SU-DHL-6 (cell line): ENCODE results near the gene ACTC1.

Source experiments
- H2AFZ ChIP-seq: fragments of 200-600 bp; sonication (generic); 2 replicates; pipeline ENCODE4 v1.6.1; 2014; ENCODE audit warnings: low read depth, mild to moderate bottlenecking, moderate library complexity, mixed read lengths, antibody characterized with exemption, low read length; ENCODE audit not compliant: severe bottlenecking
- H3F3A ChIP-seq: fragments of 200-600 bp; shearing (Covaris generic); 2 replicates; pipeline ENCODE4 v1.6.0; 2016; ENCODE audit warnings: antibody characterized with exemption, mild to moderate bottlenecking; ENCODE audit not compliant: insufficient read depth
- H3K27ac ChIP-seq: fragments of 200-600 bp; sonication (generic); 2 replicates; pipeline ENCODE4 v1.5.1; 2016; ENCODE audit warnings: low read depth, mild to moderate bottlenecking, low read length, moderate library complexity, mixed read lengths
- H3K27me3 ChIP-seq: fragments of 200-600 bp; sonication (generic), shearing (Covaris generic); 2 replicates; pipeline ENCODE4 v1.6.0; 2014; ENCODE audit warnings: mild to moderate bottlenecking, low read length
- H3K36me3 ChIP-seq: fragments of 200-600 bp; sonication (generic); 2 replicates; pipeline ENCODE4 v1.6.1; 2014; ENCODE audit warnings: mild to moderate bottlenecking, low read length, mixed read lengths
- H3K4me2 ChIP-seq: fragments of 300-600, 200-600 bp; shearing (Covaris generic), sonication (generic); 2 replicates; pipeline ENCODE4 v1.6.0; 2014; ENCODE audit warnings: low read length, low read depth, mild to moderate bottlenecking; ENCODE audit not compliant: poor library complexity, severe bottlenecking
- H3K4me3 ChIP-seq: fragments of 200-600 bp; sonication (generic); 2 replicates; pipeline ENCODE4 v1.5.1; 2014; ENCODE audit warnings: antibody characterized with exemption, low read length, mild to moderate bottlenecking, mixed read lengths; ENCODE audit not compliant: insufficient read depth, poor library complexity, severe bottlenecking
- H3K79me2 ChIP-seq: fragments of 200-600 bp; sonication (generic); 2 replicates; pipeline ENCODE4 v1.6.1; 2014; ENCODE audit warnings: mild to moderate bottlenecking, low read length, moderate library complexity; ENCODE audit not compliant: insufficient read depth
- H3K9ac ChIP-seq: fragments of 200-600 bp; sonication (generic); 2 replicates; pipeline ENCODE4 v1.7.0; 2014; ENCODE audit warnings: mild to moderate bottlenecking, low read length
- H3K9me2 ChIP-seq: fragments of 200-600 bp; sonication (generic); replicated peaks from 2 replicates; pipeline ENCODE4 v1.6.1; 2014; ENCODE audit warnings: low read length; ENCODE audit not compliant: insufficient read depth
- H3K9me3 ChIP-seq: fragments of 200-600 bp; sonication (generic); 2 replicates; pipeline ENCODE4 v1.6.1; 2014; ENCODE audit warnings: low read length, mixed read lengths; ENCODE audit not compliant: insufficient read depth
- H4K20me1 ChIP-seq: fragments of 200-600 bp; sonication (generic); 2 replicates; pipeline ENCODE4 v1.6.1; 2014; ENCODE audit warnings: low read depth, mild to moderate bottlenecking, antibody characterized with exemption, low read length, moderate library complexity, mixed read lengths
- CTCF ChIP-seq: fragments of 200-600 bp; sonication (generic); IDR thresholded peaks from one replicate; pipeline ENCODE4 v1.5.1; 2017; ENCODE audit warnings: antibody characterized with exemption, mild to moderate bottlenecking, low read length, moderate library complexity; ENCODE audit not compliant: insufficient read depth, poor library complexity, severe bottlenecking
- EZH2phosphoT487 ChIP-seq: fragments of 200-600 bp; sonication (generic), shearing (Covaris generic); conservative IDR thresholded peaks from 2 replicates; pipeline ENCODE4 v1.6.1; 2018; ENCODE audit warnings: mild to moderate bottlenecking, antibody characterized with exemption, low read length, moderate library complexity, mixed read lengths

ACTC1 gene

GRCh38 chr15:34768530-34768929 is 26.8 kb downstream of the ACTC1 start:
- H3K79me2 ChIP-seq = no peaks in the 10 kb centered on the region
- H4K20me1 ChIP-seq = no peaks in the 10 kb centered on the region
- no peak overlapping the region for H3K27ac ChIP-seq
- H3K9me3 ChIP-seq = no peaks in the 10 kb centered on the region
- no peak overlapping the region for H2AFZ ChIP-seq
- no peak overlapping the region for H3K4me2 ChIP-seq
- H3K4me3 ChIP-seq = no peak overlapping the region
- no peaks in the 10 kb centered on the region for H3K36me3 ChIP-seq
- no peak for TF ChIP-seq CTCF
- TF ChIP-seq EZH2phosphoT487 = no peak
- no peaks in the 10 kb centered on the region for H3K9me2 ChIP-seq
- H3K9ac ChIP-seq = no peak overlapping the region
- no peaks in the 10 kb centered on the region for H3F3A ChIP-seq
- H3K27me3 ChIP-seq = no peaks in the 10 kb centered on the region

- H3K9me3 ChIP-seq = no peaks in the 10 kb centered on the region
- no peaks in the 10 kb centered on the region for H3K27me3 ChIP-seq
- H3K4me3 ChIP-seq = no peak overlapping the region
- H3K27ac ChIP-seq = no peak overlapping the region
- no peak overlapping the region for H3K9ac ChIP-seq
- H3K4me2 ChIP-seq = no peak overlapping the region
- H3F3A ChIP-seq = no peaks in the 10 kb centered on the region
- no peaks in the 10 kb centered on the region for H4K20me1 ChIP-seq
- no peak overlapping the region for H2AFZ ChIP-seq
- H3K9me2 ChIP-seq = no peaks in the 10 kb centered on the region
- H3K79me2 ChIP-seq = no peaks in the 10 kb centered on the region
- H3K36me3 ChIP-seq = no peaks in the 10 kb centered on the region
- TF ChIP-seq CTCF (no peak), EZH2phosphoT487 (no peak)
Measured at GRCh38 chr15:34765741-34766140, 29.6 kb downstream of the ACTC1 start.

- no peaks in the 10 kb centered on the region for H3K9me2 ChIP-seq
- no peaks in the 10 kb centered on the region for H3F3A ChIP-seq
- no peaks in the 10 kb centered on the region for H3K79me2 ChIP-seq
- no peaks in the 10 kb centered on the region; the same call in 1 of the 2 replicates for H3K27me3 ChIP-seq
- H4K20me1 ChIP-seq = no peaks in the 10 kb centered on the region
- H2AFZ ChIP-seq = no peak overlapping the region
- H3K9me3 ChIP-seq = no peaks in the 10 kb centered on the region
- no peak overlapping the region for H3K27ac ChIP-seq
- H3K4me2 ChIP-seq = no peak overlapping the region
- H3K36me3 ChIP-seq = no peaks in the 10 kb centered on the region
- TF ChIP-seq EZH2phosphoT487 (no peak), CTCF (no peak)
- H3K9ac ChIP-seq = no peak overlapping the region
- no peak overlapping the region for H3K4me3 ChIP-seq
Measured at GRCh38 chr15:34760909-34761308, 34.4 kb downstream of the ACTC1 start.
